ENCODE data around the gene TNFSF9.

The TNFSF9 gene

GRCh38 chr19:6530386-6531162 is at the start of gene TNFSF9:
Gene TNFSF9 (plus strand): TSS chr19:6531026. CDS start chr19:6531037, 11 bp downstream.
- DNase-seq, result peak; percentile 33 to 77

GRCh38 chr19:6481541-6482342 is 49.1 kb upstream of the TNFSF9 start, which contains the start of gene DENND1C:
Gene DENND1C (minus strand): TSS chr19:6481787. CDS start chr19:6481695, 92 bp downstream.
- no peak for DNase-seq

GRCh38 chr19:6482343-6482686 is 48.5 kb upstream of the TNFSF9 start:
- no peak for DNase-seq

- DNase-seq, result no peak
Observed at GRCh38 chr19:6483235-6483634, 47.6 kb upstream of the TNFSF9 start.

GRCh38 chr19:6484230-6484629 is 46.6 kb upstream of the TNFSF9 start:
- no peak for DNase-seq

- DNase-seq, result no peak
Observed at GRCh38 chr19:6484831-6485230, 46.0 kb upstream of the TNFSF9 start.

GRCh38 chr19:6489278-6490061 is 41.4 kb upstream of the TNFSF9 start:
- DNase-seq, result no peak

- no peak for DNase-seq
Observed at GRCh38 chr19:6490134-6490533, 40.7 kb upstream of the TNFSF9 start.

GRCh38 chr19:6491802-6492592 is 38.8 kb upstream of the TNFSF9 start:
- no peak for DNase-seq

GRCh38 chr19:6494438-6495036 is 36.3 kb upstream of the TNFSF9 start:
- DNase-seq, result no peak

- no peak for DNase-seq
Observed at GRCh38 chr19:6495947-6496346, 34.9 kb upstream of the TNFSF9 start.

GRCh38 chr19:6498294-6499036 is 32.4 kb upstream of the TNFSF9 start:
- no peak for DNase-seq

- DNase-seq, result peak in 1 of 2 experiments; percentile 68
Observed at GRCh38 chr19:6499052-6499790, 31.6 kb upstream of the TNFSF9 start.

GRCh38 chr19:6500837-6501739 is 29.7 kb upstream of the TNFSF9 start:
- DNase-seq, result peak in 1 of 2 experiments; percentile 49

- peak in 1 of 2 experiments; percentile 53 for DNase-seq
Observed at GRCh38 chr19:6501740-6502648, 28.8 kb upstream of the TNFSF9 start, which contains the start of gene TUBB4A. Gene TUBB4A (minus strand): TSS chr19:6502309. CDS start chr19:6502212, 97 bp downstream.

- DNase-seq, result no peak
Observed at GRCh38 chr19:6503407-6504201, 27.2 kb upstream of the TNFSF9 start.
